Karpas-422 (cell line): ENCODE data around the gene MYL10. TPM values are rescaled to one million over a fixed set of nuclear protein-coding genes. Genes with fewer than 3 reads are reported as not detected.
"Not testable (repeated sequence)": the region's sequence is repeated elsewhere in the genome, so short reads cannot be mapped to it uniquely, and the experiment has no call there.

ENCODE experiments used
- DNase-seq: peaks from one replicate; pipeline ENCODE4 v3.0.0-alpha.2; 2015
- H2AFZ ChIP-seq: fragments of 200-600 bp; sonication (generic); 2 replicates; pipeline ENCODE4 v1.6.1; 2014; ENCODE audit warnings: antibody characterized with exemption, low read length, mixed read lengths
- H3K27ac ChIP-seq: fragments of 200-600 bp; sonication (generic); 2 replicates; pipeline ENCODE4 v1.5.1; 2014; ENCODE audit warnings: mild to moderate bottlenecking, low read length, moderate library complexity
- H3K27me3 ChIP-seq: fragments of 200-600 bp; sonication (generic); 2 replicates; pipeline ENCODE4 v1.6.1; 2014; ENCODE audit warnings: low read length, mixed read lengths
- H3K36me3 ChIP-seq: fragments of 200-600 bp; sonication (generic); 2 replicates; pipeline ENCODE4 v1.6.1; 2014; ENCODE audit warnings: low read length, mixed read lengths; ENCODE audit not compliant: insufficient read depth
- H3K4me1 ChIP-seq: fragments of 200-600 bp; sonication (generic); 2 replicates; pipeline ENCODE4 v1.6.1; 2014; ENCODE audit warnings: mild to moderate bottlenecking, low read length, mixed read lengths
- H3K4me2 ChIP-seq: fragments of 200-600 bp; sonication (generic); 2 replicates; pipeline ENCODE4 v1.6.1; 2014; ENCODE audit warnings: low read length, low read depth, mild to moderate bottlenecking; ENCODE audit not compliant: poor library complexity, severe bottlenecking
- H3K4me3 ChIP-seq: fragments of 200-600 bp; sonication (generic); 2 replicates; pipeline ENCODE4 v1.5.1; 2014; ENCODE audit warnings: mild to moderate bottlenecking, antibody characterized with exemption, low read length, mixed read lengths
- H3K79me2 ChIP-seq: fragments of 200-600 bp; sonication (generic); 2 replicates; pipeline ENCODE4 v1.6.1; 2014; ENCODE audit warnings: mild to moderate bottlenecking, low read length, mixed read lengths
- H3K9ac ChIP-seq: fragments of 200-600 bp; sonication (generic); 2 replicates; pipeline ENCODE4 v1.6.0; 2014; ENCODE audit warnings: low read length
- H3K9me2 ChIP-seq: fragments of 200-600 bp; sonication (generic), shearing (Covaris generic); replicated peaks from 2 replicates; pipeline ENCODE4 v1.6.0; 2014; ENCODE audit warnings: mild to moderate bottlenecking, low read length, moderate library complexity; ENCODE audit not compliant: insufficient read depth
- H3K9me3 ChIP-seq: fragments of 300-700, 200-600 bp; sonication (generic); 2 replicates; pipeline ENCODE4 v1.6.1; 2014; ENCODE audit warnings: low read length, mixed read lengths
- H4K20me1 ChIP-seq: fragments of 200-600 bp; sonication (generic); 2 replicates; pipeline ENCODE4 v1.6.1; 2014; ENCODE audit warnings: mild to moderate bottlenecking, antibody characterized with exemption, low read length, low read depth; ENCODE audit not compliant: insufficient read depth
- total RNA-seq: library from RNA; depleted of rRNA; stranded (reverse); fragments of >200 nt; shearing (Covaris generic); gene quantifications from 2 replicates; pipeline ENCODE4 v1.2.3, GENCODE V29; 2014; ENCODE audit warnings: low replicate concordance

MYL10 gene
- total RNA-seq, 1 experiment from 2014 or later = not detected

DNA sequence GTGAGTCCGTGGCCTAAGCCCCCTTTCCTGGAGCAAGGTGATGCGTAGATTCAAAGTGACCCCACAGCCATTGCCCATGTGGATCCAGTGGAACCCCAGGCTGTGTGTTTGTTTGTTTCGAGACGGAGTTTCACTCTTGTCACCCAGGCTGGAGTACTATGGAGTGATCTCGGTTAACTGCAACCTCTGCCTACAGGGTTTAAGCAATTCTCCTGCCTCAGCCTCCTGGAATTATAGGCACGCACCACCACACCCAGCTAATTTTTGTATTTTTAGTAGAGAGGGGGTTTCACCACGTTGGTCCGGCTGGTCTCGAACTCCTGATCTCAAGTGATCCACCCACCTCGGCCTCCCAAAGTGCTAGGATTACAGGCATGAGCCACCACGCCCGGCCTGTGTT lies 18.8 kb upstream of the MYL10 start:
- not testable (repeated sequence) for H3K36me3 ChIP-seq, H3K9me3 ChIP-seq, H3K27ac ChIP-seq, H3K9ac ChIP-seq, H3K79me2 ChIP-seq, H3K27me3 ChIP-seq, H4K20me1 ChIP-seq, H3K4me3 ChIP-seq, H2AFZ ChIP-seq, H3K4me2 ChIP-seq, H3K9me2 ChIP-seq, DNase-seq
- peaks cover 31% of the 10 kb centered on the region for H3K4me1 ChIP-seq

DNA sequence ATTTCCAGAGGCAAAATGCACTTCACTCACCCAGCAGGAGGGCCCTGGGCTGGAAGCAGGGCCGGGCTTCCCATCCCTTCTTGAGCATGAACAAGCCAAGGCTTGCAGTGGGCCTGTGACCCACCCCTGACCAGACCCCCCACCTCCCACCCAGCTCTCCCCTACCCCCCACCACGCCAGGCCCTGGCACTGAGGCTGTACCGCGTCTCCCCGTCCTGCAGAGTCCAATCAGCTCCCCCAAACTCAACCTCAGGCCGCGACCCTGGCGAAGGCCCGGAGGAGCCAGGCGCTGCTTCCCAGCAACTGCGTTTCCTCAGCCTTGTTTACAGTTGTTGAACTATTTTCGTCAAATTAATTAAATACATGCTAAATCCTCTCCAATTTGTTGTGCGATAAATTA lies 16.9 kb upstream of the MYL10 start:
- H3K4me2 ChIP-seq = no peak overlapping the region
- no peak overlapping the region for H2AFZ ChIP-seq
- no peak overlapping the region for H3K4me3 ChIP-seq
- H3K4me1 ChIP-seq = peaks cover 22% of the 10 kb centered on the region
- H3K27me3 ChIP-seq = no peaks in the 10 kb centered on the region
- H3K9me3 ChIP-seq = no peaks in the 10 kb centered on the region
- H3K9ac ChIP-seq = no peak overlapping the region
- no peaks in the 10 kb centered on the region for H4K20me1 ChIP-seq
- no peaks in the 10 kb centered on the region for H3K36me3 ChIP-seq
- H3K27ac ChIP-seq = no peak overlapping the region
- no peaks in the 10 kb centered on the region for H3K79me2 ChIP-seq
- DNase-seq = no peak
- H3K9me2 ChIP-seq = no peaks in the 10 kb centered on the region

DNA sequence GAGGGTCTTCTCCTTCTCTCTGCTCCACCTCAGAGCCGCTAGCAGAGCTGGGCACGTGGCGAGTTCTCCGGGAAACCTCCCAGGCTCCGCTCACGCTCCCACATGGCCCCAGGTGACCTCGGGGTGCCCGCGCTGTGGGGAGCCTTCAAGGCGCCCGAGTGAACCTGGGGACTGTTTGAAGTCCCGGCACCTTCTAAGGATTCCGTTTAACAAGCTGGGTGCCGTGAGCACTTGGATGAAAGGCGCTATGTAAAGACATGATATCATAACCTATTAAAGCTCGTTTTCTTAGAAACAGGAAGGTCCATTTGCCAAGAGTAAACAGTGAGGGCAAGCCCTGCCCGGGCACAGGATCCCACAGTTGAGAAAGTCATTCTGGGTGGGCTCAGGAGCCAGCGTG lies 15.8 kb upstream of the MYL10 start:
- Histone ChIP-seq H3K4me1 (peaks cover 11% of the 10 kb centered on the region), H3K27ac (no peak overlapping the region), H3K4me3 (no peak overlapping the region), H3K9me3 (no peaks in the 10 kb centered on the region), H3K4me2 (no peak overlapping the region), H3K27me3 (no peaks in the 10 kb centered on the region), H3K79me2 (no peaks in the 10 kb centered on the region), H3K36me3 (no peaks in the 10 kb centered on the region), H3K9me2 (no peaks in the 10 kb centered on the region), H4K20me1 (no peaks in the 10 kb centered on the region), H3K9ac (no peak overlapping the region), H2AFZ (no peak overlapping the region)
- DNase-seq = no peak

GRCh38 chr7:101639127-101639526 lies 10.0 kb upstream of the MYL10 start:
- H3K9ac ChIP-seq, H3K9me2 ChIP-seq, DNase-seq, H3K36me3 ChIP-seq, H3K4me2 ChIP-seq, H3K27me3 ChIP-seq, H3K27ac ChIP-seq, H3K79me2 ChIP-seq, H4K20me1 ChIP-seq, H3K9me3 ChIP-seq, H2AFZ ChIP-seq, H3K4me1 ChIP-seq, H3K4me3 ChIP-seq: not testable (repeated sequence)

GRCh38 chr7:101636822-101637623 lies 7.9 kb upstream of the MYL10 start:
- no peaks in the 10 kb centered on the region for H3K27me3 ChIP-seq
- no peak for DNase-seq

GRCh38 chr7:101635484-101635883 lies 6.4 kb upstream of the MYL10 start:
- no peak for DNase-seq
- no peaks in the 10 kb centered on the region for H3K9me3 ChIP-seq

More at GRCh38 chr7:101636822-101637623, 7.9 kb upstream of the MYL10 start:
- Histone ChIP-seq H4K20me1 (no peaks in the 10 kb centered on the region), H3K9me3 (no peaks in the 10 kb centered on the region), H3K4me1 (no peaks in the 10 kb centered on the region), H3K36me3 (no peaks in the 10 kb centered on the region), H3K4me2 (no peak overlapping the region), H3K4me3 (no peak overlapping the region), H3K9ac (no peak overlapping the region), H3K27ac (no peak overlapping the region), H3K9me2 (no peaks in the 10 kb centered on the region), H2AFZ (no peak overlapping the region), H3K79me2 (no peaks in the 10 kb centered on the region)

GRCh38 chr7:101634196-101634717 lies 5.2 kb upstream of the MYL10 start:
- no peak for DNase-seq
- Histone ChIP-seq H3K4me2 (no peak overlapping the region), H2AFZ (no peak overlapping the region), H3K27me3 (no peaks in the 10 kb centered on the region), H3K79me2 (no peaks in the 10 kb centered on the region), H4K20me1 (no peaks in the 10 kb centered on the region), H3K27ac (no peak overlapping the region), H3K9me3 (no peaks in the 10 kb centered on the region), H3K9me2 (no peaks in the 10 kb centered on the region), H3K9ac (no peak overlapping the region), H3K4me3 (no peak overlapping the region), H3K4me1 (no peaks in the 10 kb centered on the region), H3K36me3 (no peaks in the 10 kb centered on the region)

More at GRCh38 chr7:101635484-101635883, 6.4 kb upstream of the MYL10 start:
- no peaks in the 10 kb centered on the region for H3K9me2 ChIP-seq
- H3K79me2 ChIP-seq = no peaks in the 10 kb centered on the region
- no peaks in the 10 kb centered on the region for H3K27me3 ChIP-seq
- H3K27ac ChIP-seq = no peak overlapping the region
- no peaks in the 10 kb centered on the region for H3K36me3 ChIP-seq
- H4K20me1 ChIP-seq = no peaks in the 10 kb centered on the region
- no peak overlapping the region for H3K9ac ChIP-seq
- H3K4me2 ChIP-seq = no peak overlapping the region
- no peak overlapping the region for H2AFZ ChIP-seq
- no peaks in the 10 kb centered on the region for H3K4me1 ChIP-seq
- H3K4me3 ChIP-seq = no peak overlapping the region

- no peaks in the 10 kb centered on the region for H3K79me2 ChIP-seq
- no peaks in the 10 kb centered on the region for H4K20me1 ChIP-seq
- H3K9me3 ChIP-seq = no peaks in the 10 kb centered on the region
- H3K9ac ChIP-seq = no peak overlapping the region
- no peaks in the 10 kb centered on the region for H3K9me2 ChIP-seq
- H3K4me1 ChIP-seq = no peaks in the 10 kb centered on the region
- H3K36me3 ChIP-seq = no peaks in the 10 kb centered on the region
- DNase-seq = no peak
- no peak overlapping the region for H3K4me3 ChIP-seq
- no peak overlapping the region for H3K4me2 ChIP-seq
- H2AFZ ChIP-seq = no peak overlapping the region
- no peak overlapping the region for H3K27ac ChIP-seq
- no peaks in the 10 kb centered on the region for H3K27me3 ChIP-seq
These were observed 4.4 kb upstream of the MYL10 start for GRCh38 chr7:101633511-101633910.
